ENCODE results near the gene TUBG1. TPM values are rescaled to one million over a fixed set of nuclear protein-coding genes. Genes with fewer than 3 reads are reported as not detected.
A peak's percentile ranks its signal among the peaks of the same experiment; 100 is the strongest.

Gene TUBG1
- total and polyA plus RNA-seq, 10 of the 15 experiments (the other 5 are each of a cell fraction or from before 2014, with no cell fraction given): 40.0 to 256 (median 107) TPM

- Histone ChIP-seq H3K27me3 (replicated peaks in 1 of 2; ENCODE audit: control insufficient read depth in 2 of 2, insufficient read depth in 2 of 2, low read length in 1 of 2) (no peaks in the 10 kb centered on the region), H4K20me1 (ENCODE audit: control insufficient read depth, insufficient read depth) (no peaks in the 10 kb centered on the region), H3K79me2 (ENCODE audit: control insufficient read depth, insufficient read depth, low read length) (peaks cover 17% of the 10 kb centered on the region), H3K4me2 (ENCODE audit: control insufficient read depth, insufficient read depth) (no peak overlapping the region), H2AFZ (ENCODE audit: control insufficient read depth, low read depth, low read length) (no peak overlapping the region), H3K9me3 (replicated peaks; ENCODE audit: control insufficient read depth, insufficient read depth, low read length) (no peaks in the 10 kb centered on the region), H3K4me3 (no peak overlapping the region), H3K9ac (ENCODE audit: control insufficient read depth, insufficient read depth, low read length) (no peak overlapping the region), H3K4me1 (ENCODE audit: control insufficient read depth, insufficient read depth, low read length) (peaks cover 14% of the 10 kb centered on the region), H3K36me3 (ENCODE audit: control insufficient read depth in 2 of 2, insufficient read depth in 2 of 2, low read length in 1 of 2) (peaks cover 9 to 22% of the 10 kb centered on the region in 2 experiments), H3K27ac (ENCODE audit: control insufficient read depth, insufficient read depth) (no peak overlapping the region)
- no TSS peak for BruUV-seq (replicated peaks)
- CTCF ChIA-PET: no interaction called here
- ATAC-seq (no peak), DNase-seq (ENCODE audit: low read depth, low spot score) (no peak), FAIRE-seq (no peak)
- SMC1A ChIA-PET (ENCODE audit: uncharacterized antibody, unreplicated experiment): no interaction called here
- in situ Hi-C loops (cut with MboI) (loop anchor here (25.0 kb wide), 1 partner anchor 599 kb away; the partner anchor contains the start of gene TMEM106A), intact Hi-C loops (cut with micrococcal nuclease; ENCODE audit: unreplicated experiment) (no loop called here)
- RAD21 ChIA-PET (ENCODE audit: unreplicated experiment): interaction anchor here (1.0 kb wide), 1 partner anchor 9 kb away, joined by 3 read pairs; no protein-coding TSS in a partner anchor
- no peak for TF ChIP-seq MEF2B (IDR thresholded peaks at IDR 0.05; ENCODE audit: partially characterized antibody, poor library complexity, severe bottlenecking)
- POLR2A ChIA-PET: interaction anchor here (0.7 kb wide), 1 partner anchor 26 kb away, joined by 4 read pairs; no protein-coding TSS in a partner anchor
- WGBS (ENCODE audit: insufficient coverage, insufficient replicate concordance, low lambda C conversion rate, missing lambda C conversion rate): 99% methylated on average over 17 of the region's 17 CpGs
Observed at GRCh38 chr17:42613699-42614295, 4.3 kb downstream of the TUBG1 start.

GRCh38 chr17:42617956-42618431 lies 8.5 kb downstream of the TUBG1 start:
- TF ChIP-seq TCF3 (IDR thresholded peaks at IDR 0.05; ENCODE audit: borderline replicate concordance, insufficient read depth, low read depth, low read length): 0 out of 2 replicates have a peak, but pooled peaks have one; percentile 59
- TF ChIP-seq TCF12 (IDR thresholded peaks at IDR 0.05; ENCODE audit: low read depth, low read length): peak; percentile 53; the same call in 1 of the 2 replicates
- no peak for TF ChIP-seq RAD21 (IDR thresholded peaks at IDR 0.05; ENCODE audit: insufficient read depth, low read depth, low read length)
- TF ChIP-seq IKZF2 (IDR thresholded peaks at IDR 0.05): no peak
- 0 out of 2 replicates have a peak, but pooled peaks have one; percentile 27 for TF ChIP-seq ZNF687 (IDR thresholded peaks at IDR 0.05)
- peak; percentile 62 for TF ChIP-seq POLR2A (IDR thresholded peaks at IDR 0.05; ENCODE audit: low read depth, low read length)
- no peak for TF ChIP-seq BCL11A (IDR thresholded peaks at IDR 0.05; ENCODE audit: low read depth, low read length)
- TF ChIP-seq LARP7 (IDR thresholded peaks at IDR 0.05): peak; percentile 20; the same call in 1 of the 2 replicates
- TF ChIP-seq RFX5 (IDR thresholded peaks at IDR 0.05; ENCODE audit: low read depth, low read length): no peak
- Histone ChIP-seq H3K9ac (ENCODE audit: control insufficient read depth, insufficient read depth, low read length) (peak overlapping the region; percentile 65), H3K36me3 (ENCODE audit: control insufficient read depth in 2 of 2, insufficient read depth in 2 of 2, low read length in 1 of 2) (peaks cover 7 to 10% of the 10 kb centered on the region in 2 experiments), H4K20me1 (ENCODE audit: control insufficient read depth, insufficient read depth) (no peaks in the 10 kb centered on the region), H3K4me3 (peak overlapping the region; percentile 58), H3K4me2 (ENCODE audit: control insufficient read depth, insufficient read depth) (peak overlapping the region; percentile 96), H2AFZ (ENCODE audit: control insufficient read depth, low read depth, low read length) (peak overlapping the region; percentile 52), H3K27me3 (replicated peaks in 1 of 2; ENCODE audit: control insufficient read depth in 2 of 2, insufficient read depth in 2 of 2, low read length in 1 of 2) (no peaks in the 10 kb centered on the region), H3K9me3 (replicated peaks; ENCODE audit: control insufficient read depth, insufficient read depth, low read length) (no peaks in the 10 kb centered on the region), H3K79me2 (ENCODE audit: control insufficient read depth, insufficient read depth, low read length) (no peaks in the 10 kb centered on the region; the same call in 1 of the 2 replicates), H3K4me1 (ENCODE audit: control insufficient read depth, insufficient read depth, low read length) (peaks cover 33% of the 10 kb centered on the region), H3K27ac (ENCODE audit: control insufficient read depth, insufficient read depth) (peak overlapping the region; percentile 91)
- in situ Hi-C loops (cut with MboI) (loop anchor here (25.0 kb wide), 1 partner anchor 594 kb away; the partner anchor contains the start of gene TMEM106A), intact Hi-C loops (cut with micrococcal nuclease; ENCODE audit: unreplicated experiment) (loop anchor here (1.0 to 2.0 kb wide), 3 partner anchors 38 to 61 kb away; no protein-coding TSS in a partner anchor)
- 29% methylated on average over 4 of the region's 4 CpGs for WGBS (ENCODE audit: insufficient coverage, insufficient replicate concordance, low lambda C conversion rate, missing lambda C conversion rate)
- RAD21 ChIA-PET (ENCODE audit: unreplicated experiment): interaction anchor here (0.9 to 6.2 kb wide), 16 partner anchors 9 to 206 kb away, joined by 3 to 55 read pairs (median 12); partner anchors contain the start of genes BECN1, PLEKHH3, PSMC3IP and RAMP2
- SMC1A ChIA-PET (ENCODE audit: uncharacterized antibody, unreplicated experiment): interaction anchor here (1.0 to 7.7 kb wide), 17 partner anchors 10 to 190 kb away, joined by 3 to 96 read pairs (median 6); partner anchors contain the start of genes CCR10, PLEKHH3, PSMC3IP and RETREG3
- POLR2A ChIA-PET: interaction anchor here (0.6 to 4.9 kb wide), 14 partner anchors 10 to 141 kb away, joined by 3 to 93 read pairs (median 10); partner anchors contain the start of genes CCR10, PLEKHH3, PSMC3IP and RETREG3
- peak; percentile 78 for FAIRE-seq
- CTCF ChIA-PET: interaction anchor here (0.9 to 8.5 kb wide), 14 partner anchors 9 to 206 kb away, joined by 3 to 134 read pairs (median 6); partner anchors contain the start of genes BECN1, CCR10, PLEKHH3 and PSMC3IP
- TSS peak; percentile 64 for BruUV-seq (replicated peaks)
- DNase-seq (ENCODE audit: low read depth, low spot score): peak; percentile 47
- peak; percentile 58 for ATAC-seq
